ENCODE results near the gene USH1C. TPM values are rescaled to one million over a fixed set of nuclear protein-coding genes. Genes with fewer than 3 reads are reported as not detected.

USH1C gene
- total and polyA plus RNA-seq, 12 donors, result 0.22 to 1.9 (median 0.97) TPM; not detected in 9

DNA sequence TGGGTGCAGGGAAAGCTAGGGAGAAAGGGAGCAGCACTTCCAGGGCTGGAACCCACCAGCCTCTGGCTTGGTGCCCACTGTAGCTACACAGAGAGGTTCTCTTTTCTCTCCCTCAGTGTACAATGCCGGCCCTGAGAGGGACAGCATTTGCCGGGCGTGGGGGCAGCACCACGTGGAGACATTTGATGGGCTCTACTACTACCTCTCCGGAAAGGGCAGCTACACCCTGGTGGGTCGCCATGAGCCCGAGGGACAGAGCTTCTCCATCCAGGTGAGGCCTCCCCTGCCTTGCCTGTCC is 9.0 kb upstream of the USH1C start:
- peaks cover 0 to 29% (median 9%) of the 10 kb centered on the region in 7 donors for H3K27me3 ChIP-seq
- H3K9me3 ChIP-seq, result no peaks in the 10 kb centered on the region
- intact Hi-C loops (cut with DNase I), result no loop called here
- H3K36me3 ChIP-seq, result no peaks in the 10 kb centered on the region
- TF ChIP-seq CTCF (IDR thresholded peaks at IDR 0.05), result no peak
- no peaks in the 10 kb centered on the region for H3K4me1 ChIP-seq
- no peak for DNase-seq
- no peak for ATAC-seq
- no peak overlapping the region for H3K4me3 ChIP-seq
- no peak overlapping the region for H3K27ac ChIP-seq
- 86 to 88% methylated on average over 7 of the region's 7 CpGs for WGBS, 2 donors

- 86 to 94% methylated on average over 10 of the region's 10 CpGs for WGBS, 2 donors
These were observed 8.4 kb upstream of the USH1C start for GRCh38 chr11:17552392-17553248.

DNA sequence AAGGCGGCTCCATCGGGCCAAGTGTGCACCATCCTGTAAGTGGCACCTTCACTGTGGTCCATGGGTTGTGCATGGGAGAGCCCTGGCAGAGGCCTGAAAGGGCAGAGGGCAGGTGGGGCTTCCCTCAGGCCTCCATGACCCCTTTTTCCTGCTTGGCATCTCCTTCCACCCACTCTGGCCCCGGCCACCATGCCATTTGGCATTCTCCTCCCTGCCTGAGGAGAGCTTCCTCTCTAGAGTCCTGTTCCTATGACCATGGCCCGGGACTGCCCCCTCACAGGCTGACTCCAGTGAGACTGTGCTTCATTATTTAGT is 7.8 kb upstream of the USH1C start:
- 86 to 87% methylated on average over 4 of the region's 4 CpGs for WGBS, 2 donors
- DNase-seq, result no peak
- H3K4me1 ChIP-seq, result no peaks in the 10 kb centered on the region
- intact Hi-C loops (cut with DNase I), result no loop called here
- H3K9me3 ChIP-seq, result no peaks in the 10 kb centered on the region
- H3K27ac ChIP-seq, result no peak overlapping the region
- no peak overlapping the region for H3K4me3 ChIP-seq
- no peak for ATAC-seq
- H3K36me3 ChIP-seq, result no peaks in the 10 kb centered on the region
- no peak for TF ChIP-seq CTCF (IDR thresholded peaks at IDR 0.05)
- peaks cover 0 to 41% (median 19%) of the 10 kb centered on the region in 7 donors for H3K27me3 ChIP-seq

More at GRCh38 chr11:17552392-17553248, 8.4 kb upstream of the USH1C start:
- Histone ChIP-seq H3K27ac (no peak overlapping the region), H3K9me3 (no peaks in the 10 kb centered on the region), H3K4me1 (no peaks in the 10 kb centered on the region), H3K36me3 (no peaks in the 10 kb centered on the region), H3K27me3 (peaks cover 0 to 35% (median 15%) of the 10 kb centered on the region in 7 donors), H3K4me3 (no peak overlapping the region)
- intact Hi-C loops (cut with DNase I), result no loop called here
- DNase-seq (no peak), ATAC-seq (no peak)
- TF ChIP-seq CTCF (IDR thresholded peaks at IDR 0.05), result no peak

DNA sequence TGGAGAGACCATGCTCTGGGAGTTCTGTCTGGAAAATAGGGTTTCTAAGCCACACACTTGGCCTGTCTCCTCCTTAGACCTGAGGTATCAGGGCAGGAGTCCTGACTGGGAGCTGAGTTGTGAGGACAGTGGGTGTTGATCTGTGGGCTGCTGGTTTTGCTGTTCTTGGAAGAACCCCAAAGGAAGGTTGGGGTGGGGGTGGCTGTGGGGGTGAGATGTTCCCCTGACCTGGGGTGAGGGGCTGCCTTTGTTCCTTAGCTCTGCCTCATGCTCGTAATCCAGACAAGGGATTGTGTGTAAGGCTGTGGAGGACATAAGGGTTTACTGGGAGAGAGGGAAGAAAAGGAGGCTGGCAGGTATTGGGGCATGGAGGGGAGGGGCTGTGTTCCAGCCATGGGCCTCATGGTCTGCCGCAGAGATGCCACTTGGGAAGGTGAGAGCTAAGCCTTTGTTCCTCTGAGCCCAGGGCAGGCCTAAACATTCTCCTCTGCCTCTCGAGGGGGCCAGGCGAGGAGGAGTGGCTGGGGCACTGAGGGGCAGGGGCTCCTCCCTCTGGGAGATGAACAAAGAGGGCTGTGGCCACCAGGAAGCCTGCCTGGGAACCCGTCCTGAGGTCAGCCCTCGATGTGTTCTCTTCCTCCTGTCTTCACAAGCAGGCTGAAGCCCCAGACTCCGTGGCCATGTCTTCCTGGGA is 7.3 kb upstream of the USH1C start:
- no peak overlapping the region for H3K27ac ChIP-seq
- no peak for TF ChIP-seq CTCF (IDR thresholded peaks at IDR 0.05)
- no peaks in the 10 kb centered on the region for H3K4me1 ChIP-seq
- whole genome bisulfite sequencing, 2 donors, result 56 to 66% methylated on average over 7 of the region's 7 CpGs
- intact Hi-C loops (cut with DNase I), result no loop called here
- no peaks in the 10 kb centered on the region for H3K9me3 ChIP-seq
- H3K36me3 ChIP-seq, result no peaks in the 10 kb centered on the region
- DNase-seq (no peak), ATAC-seq (no peak)
- no peak overlapping the region for H3K4me3 ChIP-seq
- peaks cover 0 to 46% (median 24%) of the 10 kb centered on the region in 7 donors for H3K27me3 ChIP-seq
